Spinal cord (tissue), 10 donors: ENCODE measurements around the gene TACR1. TPM values are rescaled to one million over a fixed set of nuclear protein-coding genes. Genes with fewer than 3 reads are reported as not detected.

ENCODE experiments used
- DNase-seq, 6 donors: peaks; one replicate each; pipeline versions ENCODE4 v3.0.0 to v3.0.0-alpha.2; 2013 to 2015; ENCODE audit warnings: low spot score in 6 of 6, low read depth in 4 of 6
- H3K27ac ChIP-seq: one replicate; pipeline ENCODE4 v1.5.1; 2013; ENCODE audit warnings: low read depth, low read length, control low read depth
- H3K27me3 ChIP-seq: one replicate; pipeline ENCODE4 v1.6.1; 2013; ENCODE audit warnings: low read length; ENCODE audit not compliant: control insufficient read depth, insufficient read depth
- H3K36me3 ChIP-seq: one replicate; pipeline ENCODE4 v1.6.1; 2013; ENCODE audit warnings: low read length; ENCODE audit not compliant: control insufficient read depth, insufficient read depth
- H3K4me1 ChIP-seq: one replicate; pipeline ENCODE4 v1.6.1; 2013; ENCODE audit warnings: low read length; ENCODE audit not compliant: control insufficient read depth, insufficient read depth
- H3K4me3 ChIP-seq: one replicate; pipeline ENCODE4 v1.5.1; 2013; ENCODE audit warnings: low read depth, low read length, control low read depth
- H3K9me3 ChIP-seq: one replicate; pipeline ENCODE4 v1.6.1; 2013; ENCODE audit warnings: low read length; ENCODE audit not compliant: control insufficient read depth, insufficient read depth
- WGBS: methylation state at CpG from one replicate; pipeline ENCODE4 v1.1.5; 2013; ENCODE audit warnings: missing lambda C conversion rate; ENCODE audit not compliant: insufficient coverage; 5-methylcytosine and 5-hydroxymethylcytosine counted together
- polyA plus RNA-seq, 2 donors: library from polyadenylated mRNA; unstranded; fragments of 120-200 nt; gene quantifications; one replicate each; pipeline ENCODE4 v1.2.1, GENCODE V29; 2013; ENCODE audit not compliant: insufficient read length in 2 of 2
- total RNA-seq, 2 donors: library from RNA; depleted of rRNA in 1 of 2; stranded (reverse); fragments of 120-200 nt in 1 of 2; fragments of >200 nt in 1 of 2; gene quantifications; one replicate each; pipeline versions ENCODE4 v1.2.3 to v1.2.4, GENCODE V29; 2013 to 2014
- donor health status: healthy.

The TACR1 gene
- total and polyA plus RNA-seq, 4 donors, result 1.7 to 7.8 (median 6.8) TPM

- H3K36me3 ChIP-seq, result peaks cover 4% of the 10 kb centered on the region
- H3K27me3 ChIP-seq, result no peaks in the 10 kb centered on the region
- no peaks in the 10 kb centered on the region for H3K9me3 ChIP-seq
- DNase-seq, result peak in 2 of 6 donors; percentile 38 to 45
- 94% methylated on average over 2 of the region's 2 CpGs for WGBS
- H3K4me1 ChIP-seq, result peaks cover 5% of the 10 kb centered on the region
- H3K4me3 ChIP-seq, result no peak overlapping the region
- no peak overlapping the region for H3K27ac ChIP-seq
Observed at GRCh38 chr2:75047189-75047991, 151.9 kb downstream of the TACR1 start.

- peaks cover 5% of the 10 kb centered on the region for H3K4me1 ChIP-seq
- no peak overlapping the region for H3K27ac ChIP-seq
- H3K27me3 ChIP-seq, result no peaks in the 10 kb centered on the region
- DNase-seq, result no peak
- no peak overlapping the region for H3K4me3 ChIP-seq
- H3K9me3 ChIP-seq, result no peaks in the 10 kb centered on the region
- peaks cover 4% of the 10 kb centered on the region for H3K36me3 ChIP-seq
- WGBS, result 73% methylated on average over 4 of the region's 4 CpGs
Observed at GRCh38 chr2:75045526-75046050, 153.7 kb downstream of the TACR1 start.

- no peak overlapping the region for H3K4me3 ChIP-seq
- no peak for DNase-seq
- whole genome bisulfite sequencing, result 100% methylated on average over 2 of the region's 2 CpGs
Observed at GRCh38 chr2:75044291-75044690, 155.0 kb downstream of the TACR1 start.

GRCh38 chr2:75042823-75043222, 156.5 kb downstream of the TACR1 start:
- H3K27me3 ChIP-seq, result no peaks in the 10 kb centered on the region
- no peak overlapping the region for H3K27ac ChIP-seq
- H3K9me3 ChIP-seq, result no peaks in the 10 kb centered on the region
- no CpG with 5 or more reads among the region's 1 CpG for WGBS
- DNase-seq, result no peak
- no peaks in the 10 kb centered on the region for H3K36me3 ChIP-seq
- no peak overlapping the region for H3K4me3 ChIP-seq
- H3K4me1 ChIP-seq, result peaks cover 5% of the 10 kb centered on the region

More at GRCh38 chr2:75044291-75044690, 155.0 kb downstream of the TACR1 start:
- no peaks in the 10 kb centered on the region for H3K27me3 ChIP-seq
- peaks cover under 1% of the 10 kb centered on the region for H3K36me3 ChIP-seq
- H3K27ac ChIP-seq, result no peak overlapping the region
- no peaks in the 10 kb centered on the region for H3K9me3 ChIP-seq
- H3K4me1 ChIP-seq, result peaks cover 5% of the 10 kb centered on the region

- 93% methylated on average over 6 of the region's 7 CpGs for WGBS
Observed at GRCh38 chr2:75041731-75042600, 157.4 kb downstream of the TACR1 start.

GRCh38 chr2:75041226-75041625, 158.1 kb downstream of the TACR1 start:
- H3K4me3 ChIP-seq, result no peak overlapping the region
- no peak overlapping the region for H3K27ac ChIP-seq
- whole genome bisulfite sequencing, result 80% methylated on average over 1 of the region's 2 CpGs
- no peaks in the 10 kb centered on the region for H3K27me3 ChIP-seq
- no peak for DNase-seq
- H3K9me3 ChIP-seq, result no peaks in the 10 kb centered on the region
- no peaks in the 10 kb centered on the region for H3K36me3 ChIP-seq
- peaks cover 5% of the 10 kb centered on the region for H3K4me1 ChIP-seq

More at GRCh38 chr2:75041731-75042600, 157.4 kb downstream of the TACR1 start:
- no peaks in the 10 kb centered on the region for H3K27me3 ChIP-seq
- H3K27ac ChIP-seq, result no peak overlapping the region
- H3K36me3 ChIP-seq, result no peaks in the 10 kb centered on the region
- H3K4me1 ChIP-seq, result peaks cover 5% of the 10 kb centered on the region
- DNase-seq, result peak in 1 of 6 donors; percentile 53
- H3K9me3 ChIP-seq, result no peaks in the 10 kb centered on the region
- H3K4me3 ChIP-seq, result no peak overlapping the region

GRCh38 chr2:75035444-75036353, 163.6 kb downstream of the TACR1 start:
- no CpG with 5 or more reads among the region's 3 CpGs for WGBS
- no peaks in the 10 kb centered on the region for H3K4me1 ChIP-seq
- no peaks in the 10 kb centered on the region for H3K27me3 ChIP-seq
- H3K36me3 ChIP-seq, result no peaks in the 10 kb centered on the region
- no peak overlapping the region for H3K4me3 ChIP-seq
- no peaks in the 10 kb centered on the region for H3K9me3 ChIP-seq
- DNase-seq, result no peak
- H3K27ac ChIP-seq, result no peak overlapping the region

GRCh38 chr2:75033516-75033915, 165.8 kb downstream of the TACR1 start:
- H3K9me3 ChIP-seq, result no peaks in the 10 kb centered on the region
- H3K27me3 ChIP-seq, result no peaks in the 10 kb centered on the region
- H3K4me1 ChIP-seq, result no peaks in the 10 kb centered on the region
- H3K27ac ChIP-seq, result no peak overlapping the region
- H3K4me3 ChIP-seq, result no peak overlapping the region
- DNase-seq, result no peak
- 91% methylated on average over 2 of the region's 2 CpGs for WGBS
- no peaks in the 10 kb centered on the region for H3K36me3 ChIP-seq
